ENCODE measurements around the gene EEF2KMT. TPM values are rescaled to one million over a fixed set of nuclear protein-coding genes. Genes with fewer than 3 reads are reported as not detected.

EEF2KMT gene
- total RNA-seq, 2 donors from 2014 or later = 8.6 to 15.6 TPM

DNA sequence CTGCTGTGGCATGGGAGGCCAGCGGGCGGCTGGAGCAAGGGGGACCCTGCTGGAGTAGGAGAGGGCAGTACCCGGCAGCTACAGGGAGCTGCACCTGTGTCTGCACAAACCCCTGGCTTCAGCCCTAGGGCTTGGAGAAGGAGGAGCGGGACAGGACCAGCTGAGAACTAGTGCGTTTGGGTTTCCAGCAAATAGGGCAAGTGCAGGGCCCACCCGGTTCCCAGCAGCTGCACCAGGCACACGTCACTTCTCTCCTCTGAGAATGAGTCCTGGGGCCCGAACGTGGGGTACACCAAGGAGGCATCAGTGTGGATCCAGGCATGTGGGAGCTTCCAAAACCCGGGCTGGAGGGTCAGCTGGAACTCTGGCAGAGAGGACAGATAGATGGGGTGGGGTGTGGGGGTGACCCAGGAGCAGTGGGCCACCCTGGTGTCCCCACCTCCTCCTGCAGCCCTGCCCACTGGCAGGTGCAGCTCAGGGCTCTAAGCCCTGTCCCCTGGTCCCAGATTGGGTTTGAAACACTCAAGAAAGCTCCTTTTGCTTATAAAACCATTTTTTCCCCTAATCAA is 37.4 kb downstream of the EEF2KMT start:
- H3K27ac ChIP-seq (ENCODE audit: low read depth, low read length) = no peak overlapping the region
- peaks cover 6% of the 10 kb centered on the region for H3K27me3 Mint-ChIP-seq (ENCODE audit: insufficient read depth)
- H3K27me3 ChIP-seq (ENCODE audit: control insufficient read depth, insufficient read depth, low read length, poor library complexity, severe bottlenecking) = no peaks in the 10 kb centered on the region
- H3K4me1 ChIP-seq (ENCODE audit: control insufficient read depth, insufficient read depth, low read length) = no peaks in the 10 kb centered on the region
- no peak overlapping the region for H3K9ac ChIP-seq (ENCODE audit: extremely low read depth, low read length, poor library complexity, severe bottlenecking)
- no peak overlapping the region for H3K4me3 Mint-ChIP-seq
- no peaks in the 10 kb centered on the region for H3K9me3 ChIP-seq (ENCODE audit: control insufficient read depth, low read length)
- H3K36me3 ChIP-seq (ENCODE audit: control insufficient read depth, insufficient read depth, low read length) = no peaks in the 10 kb centered on the region
- no peak overlapping the region for H3K4me3 ChIP-seq (ENCODE audit: low read length)
- H3K9me3 Mint-ChIP-seq = no peaks in the 10 kb centered on the region
- TF ChIP-seq, protein P1, sequence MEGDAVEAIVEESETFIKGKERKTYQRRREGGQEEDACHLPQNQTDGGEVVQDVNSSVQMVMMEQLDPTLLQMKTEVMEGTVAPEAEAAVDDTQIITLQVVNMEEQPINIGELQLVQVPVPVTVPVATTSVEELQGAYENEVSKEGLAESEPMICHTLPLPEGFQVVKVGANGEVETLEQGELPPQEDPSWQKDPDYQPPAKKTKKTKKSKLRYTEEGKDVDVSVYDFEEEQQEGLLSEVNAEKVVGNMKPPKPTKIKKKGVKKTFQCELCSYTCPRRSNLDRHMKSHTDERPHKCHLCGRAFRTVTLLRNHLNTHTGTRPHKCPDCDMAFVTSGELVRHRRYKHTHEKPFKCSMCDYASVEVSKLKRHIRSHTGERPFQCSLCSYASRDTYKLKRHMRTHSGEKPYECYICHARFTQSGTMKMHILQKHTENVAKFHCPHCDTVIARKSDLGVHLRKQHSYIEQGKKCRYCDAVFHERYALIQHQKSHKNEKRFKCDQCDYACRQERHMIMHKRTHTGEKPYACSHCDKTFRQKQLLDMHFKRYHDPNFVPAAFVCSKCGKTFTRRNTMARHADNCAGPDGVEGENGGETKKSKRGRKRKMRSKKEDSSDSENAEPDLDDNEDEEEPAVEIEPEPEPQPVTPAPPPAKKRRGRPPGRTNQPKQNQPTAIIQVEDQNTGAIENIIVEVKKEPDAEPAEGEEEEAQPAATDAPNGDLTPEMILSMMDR (conservative IDR thresholded peaks at IDR 0.05) = no peak
- H3K4me1 Mint-ChIP-seq = peaks cover 5% of the 10 kb centered on the region
- no peak for DNase-seq
- 74 to 78% methylated on average over 7 to 10 of the region's 10 CpGs for WGBS, 2 experiments (ENCODE audit: insufficient coverage in 1 of 2, insufficient read length in 1 of 2)
- H3K27ac Mint-ChIP-seq = no peak overlapping the region
- H3K36me3 Mint-ChIP-seq (ENCODE audit: low read depth) = no peaks in the 10 kb centered on the region

DNA sequence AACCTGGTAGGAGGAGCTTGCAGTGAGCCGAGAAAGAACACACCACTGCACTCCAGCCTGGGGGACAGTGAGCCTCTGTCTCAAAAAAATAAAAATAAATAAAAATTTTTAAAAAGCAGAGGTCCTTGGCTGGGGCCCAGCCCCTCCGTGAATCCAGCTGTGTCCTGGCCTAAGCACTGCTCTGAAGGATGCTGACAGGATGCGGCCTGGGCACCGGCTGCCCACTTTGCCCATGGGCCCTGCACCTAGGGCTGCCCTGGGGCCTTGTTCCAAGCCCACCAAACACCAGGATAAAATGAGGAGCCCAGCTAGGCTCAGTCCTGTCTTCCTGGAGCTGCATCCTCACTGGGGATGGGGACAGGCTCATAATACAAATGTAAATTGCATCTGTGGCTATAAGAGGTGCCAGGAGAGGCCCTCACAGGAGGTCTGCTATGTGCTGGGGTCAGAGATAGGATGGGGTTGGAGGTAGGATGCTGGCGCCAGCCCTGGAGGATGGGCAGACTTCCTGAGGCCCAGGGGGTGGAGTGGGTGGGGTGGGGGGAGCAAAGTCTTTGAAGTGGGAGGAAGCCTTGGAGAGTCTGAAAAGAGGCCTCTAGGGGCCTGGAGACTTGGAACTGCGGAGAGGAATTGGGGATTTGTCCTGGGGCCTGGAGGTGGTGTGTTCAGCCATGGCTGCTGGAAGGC is 38.1 kb downstream of the EEF2KMT start:
- TF ChIP-seq, protein P1 (conservative IDR thresholded peaks at IDR 0.05) = no peak
- no peaks in the 10 kb centered on the region for H3K9me3 ChIP-seq (ENCODE audit: control insufficient read depth, low read length)
- Mint-ChIP-seq H3K27ac (no peak overlapping the region), H3K27me3 (ENCODE audit: insufficient read depth) (peaks cover 6% of the 10 kb centered on the region), H3K4me1 (peaks cover 5% of the 10 kb centered on the region), H3K9me3 (no peaks in the 10 kb centered on the region), H3K4me3 (no peak overlapping the region), H3K36me3 (ENCODE audit: low read depth) (no peaks in the 10 kb centered on the region)
- H3K9ac ChIP-seq (ENCODE audit: extremely low read depth, low read length, poor library complexity, severe bottlenecking) = no peak overlapping the region
- 82 to 83% methylated on average over 2 to 6 of the region's 6 CpGs for WGBS, 2 experiments (ENCODE audit: insufficient coverage in 1 of 2, insufficient read length in 1 of 2)
- H3K36me3 ChIP-seq (ENCODE audit: control insufficient read depth, insufficient read depth, low read length) = no peaks in the 10 kb centered on the region
- no peaks in the 10 kb centered on the region for H3K4me1 ChIP-seq (ENCODE audit: control insufficient read depth, insufficient read depth, low read length)
- no peaks in the 10 kb centered on the region for H3K27me3 ChIP-seq (ENCODE audit: control insufficient read depth, insufficient read depth, low read length, poor library complexity, severe bottlenecking)
- H3K27ac ChIP-seq (ENCODE audit: low read depth, low read length) = no peak overlapping the region
- DNase-seq = peak; percentile 83
- H3K4me3 ChIP-seq (ENCODE audit: low read length) = no peak overlapping the region

DNA sequence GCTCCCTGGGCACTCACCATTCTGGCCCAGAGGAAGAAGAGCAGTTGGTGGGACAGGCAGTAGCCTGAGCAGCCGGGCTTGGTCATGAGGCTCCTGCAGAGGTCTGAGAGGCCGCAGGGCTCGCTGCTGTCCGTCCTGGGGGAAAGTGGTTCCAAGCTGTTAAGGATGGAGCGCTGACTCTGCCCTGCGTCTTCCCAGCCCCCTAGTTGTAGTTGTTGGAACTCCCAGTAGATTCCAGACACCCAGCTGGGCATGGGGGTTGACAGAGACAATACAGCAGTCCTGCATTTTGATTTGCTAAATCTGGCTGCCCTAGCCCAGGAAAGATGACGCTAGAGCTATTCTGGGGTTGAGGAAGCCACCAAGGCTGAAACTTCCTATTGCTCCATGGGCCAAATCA is 39.1 kb downstream of the EEF2KMT start:
- Mint-ChIP-seq H3K27me3 (ENCODE audit: insufficient read depth) (peaks cover 6% of the 10 kb centered on the region), H3K4me1 (peaks cover 4% of the 10 kb centered on the region), H3K27ac (peak overlapping the region; percentile 84), H3K4me3 (no peak overlapping the region), H3K9me3 (no peaks in the 10 kb centered on the region), H3K36me3 (ENCODE audit: low read depth) (no peaks in the 10 kb centered on the region)
- H3K9ac ChIP-seq (ENCODE audit: extremely low read depth, low read length, poor library complexity, severe bottlenecking) = no peak overlapping the region
- H3K27ac ChIP-seq (ENCODE audit: low read depth, low read length) = no peak overlapping the region
- H3K4me3 ChIP-seq (ENCODE audit: low read length) = no peak overlapping the region
- peak; percentile 96 for DNase-seq
- no peaks in the 10 kb centered on the region for H3K36me3 ChIP-seq (ENCODE audit: control insufficient read depth, insufficient read depth, low read length)
- TF ChIP-seq, protein P1 (conservative IDR thresholded peaks at IDR 0.05) = peak; percentile 79
- WGBS, 2 experiments (ENCODE audit: insufficient coverage in 1 of 2, insufficient read length in 1 of 2) = 17 to 30% methylated on average over 2 to 7 of the region's 7 CpGs
- H3K4me1 ChIP-seq (ENCODE audit: control insufficient read depth, insufficient read depth, low read length) = no peaks in the 10 kb centered on the region
- H3K27me3 ChIP-seq (ENCODE audit: control insufficient read depth, insufficient read depth, low read length, poor library complexity, severe bottlenecking) = no peaks in the 10 kb centered on the region
- no peaks in the 10 kb centered on the region for H3K9me3 ChIP-seq (ENCODE audit: control insufficient read depth, low read length)

Data from endodermal cell (in vitro differentiated cells).